Measurements from ENCODE around the gene OXA1L. TPM values are rescaled to one million over a fixed set of nuclear protein-coding genes. Genes with fewer than 3 reads are reported as not detected.

OXA1L gene
- total and polyA plus RNA-seq, 4 donors = 53.6 to 106 (median 61.8) TPM

- no peak for DNase-seq (ENCODE audit: low spot score)
- 77% methylated on average over 2 of the region's 2 CpGs for WGBS
- no peaks in the 10 kb centered on the region for H3K9me3 ChIP-seq (ENCODE audit: control insufficient read depth in 4 of 4, low read length in 3 of 4)
These were observed 11.6 kb downstream of the OXA1L start for GRCh38 chr14:22778084-22778483.

More at GRCh38 chr14:22778084-22778483, 11.6 kb downstream of the OXA1L start:
- no peak overlapping the region for H3K4me3 ChIP-seq (ENCODE audit: low read depth in 1 of 3, low read length in 3 of 3)
- H3K4me1 ChIP-seq (ENCODE audit: control insufficient read depth in 4 of 4, insufficient read depth in 4 of 4, low read length in 3 of 4) = no peaks in the 10 kb centered on the region
- no peak overlapping the region for H3K27ac ChIP-seq (ENCODE audit: low read depth in 1 of 2, low read length in 2 of 2)
- no peak overlapping the region for H3K9ac ChIP-seq (ENCODE audit: low read depth in 1 of 2, low read length in 2 of 2)
- peaks cover 0 to 19% (median 10%) of the 10 kb centered on the region in 4 donors for H3K36me3 ChIP-seq (ENCODE audit: control insufficient read depth in 4 of 4, insufficient read depth in 3 of 4, low read depth in 1 of 4, low read length in 3 of 4)
- H3K27me3 ChIP-seq (ENCODE audit: control insufficient read depth in 4 of 4, insufficient read depth in 4 of 4, low read length in 3 of 4) = no peaks in the 10 kb centered on the region
- TF ChIP-seq ATF3 (IDR thresholded peaks at IDR 0.05) = no peak
- TF ChIP-seq GABPA (IDR thresholded peaks at IDR 0.05 in 1 of 2, conservative IDR thresholded peaks at IDR 0.05 in 1 of 2) = no peak
- TF ChIP-seq, protein P1, sequence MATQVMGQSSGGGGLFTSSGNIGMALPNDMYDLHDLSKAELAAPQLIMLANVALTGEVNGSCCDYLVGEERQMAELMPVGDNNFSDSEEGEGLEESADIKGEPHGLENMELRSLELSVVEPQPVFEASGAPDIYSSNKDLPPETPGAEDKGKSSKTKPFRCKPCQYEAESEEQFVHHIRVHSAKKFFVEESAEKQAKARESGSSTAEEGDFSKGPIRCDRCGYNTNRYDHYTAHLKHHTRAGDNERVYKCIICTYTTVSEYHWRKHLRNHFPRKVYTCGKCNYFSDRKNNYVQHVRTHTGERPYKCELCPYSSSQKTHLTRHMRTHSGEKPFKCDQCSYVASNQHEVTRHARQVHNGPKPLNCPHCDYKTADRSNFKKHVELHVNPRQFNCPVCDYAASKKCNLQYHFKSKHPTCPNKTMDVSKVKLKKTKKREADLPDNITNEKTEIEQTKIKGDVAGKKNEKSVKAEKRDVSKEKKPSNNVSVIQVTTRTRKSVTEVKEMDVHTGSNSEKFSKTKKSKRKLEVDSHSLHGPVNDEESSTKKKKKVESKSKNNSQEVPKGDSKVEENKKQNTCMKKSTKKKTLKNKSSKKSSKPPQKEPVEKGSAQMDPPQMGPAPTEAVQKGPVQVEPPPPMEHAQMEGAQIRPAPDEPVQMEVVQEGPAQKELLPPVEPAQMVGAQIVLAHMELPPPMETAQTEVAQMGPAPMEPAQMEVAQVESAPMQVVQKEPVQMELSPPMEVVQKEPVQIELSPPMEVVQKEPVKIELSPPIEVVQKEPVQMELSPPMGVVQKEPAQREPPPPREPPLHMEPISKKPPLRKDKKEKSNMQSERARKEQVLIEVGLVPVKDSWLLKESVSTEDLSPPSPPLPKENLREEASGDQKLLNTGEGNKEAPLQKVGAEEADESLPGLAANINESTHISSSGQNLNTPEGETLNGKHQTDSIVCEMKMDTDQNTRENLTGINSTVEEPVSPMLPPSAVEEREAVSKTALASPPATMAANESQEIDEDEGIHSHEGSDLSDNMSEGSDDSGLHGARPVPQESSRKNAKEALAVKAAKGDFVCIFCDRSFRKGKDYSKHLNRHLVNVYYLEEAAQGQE (IDR thresholded peaks at IDR 0.05) = no peak
- TF ChIP-seq, protein P2, sequence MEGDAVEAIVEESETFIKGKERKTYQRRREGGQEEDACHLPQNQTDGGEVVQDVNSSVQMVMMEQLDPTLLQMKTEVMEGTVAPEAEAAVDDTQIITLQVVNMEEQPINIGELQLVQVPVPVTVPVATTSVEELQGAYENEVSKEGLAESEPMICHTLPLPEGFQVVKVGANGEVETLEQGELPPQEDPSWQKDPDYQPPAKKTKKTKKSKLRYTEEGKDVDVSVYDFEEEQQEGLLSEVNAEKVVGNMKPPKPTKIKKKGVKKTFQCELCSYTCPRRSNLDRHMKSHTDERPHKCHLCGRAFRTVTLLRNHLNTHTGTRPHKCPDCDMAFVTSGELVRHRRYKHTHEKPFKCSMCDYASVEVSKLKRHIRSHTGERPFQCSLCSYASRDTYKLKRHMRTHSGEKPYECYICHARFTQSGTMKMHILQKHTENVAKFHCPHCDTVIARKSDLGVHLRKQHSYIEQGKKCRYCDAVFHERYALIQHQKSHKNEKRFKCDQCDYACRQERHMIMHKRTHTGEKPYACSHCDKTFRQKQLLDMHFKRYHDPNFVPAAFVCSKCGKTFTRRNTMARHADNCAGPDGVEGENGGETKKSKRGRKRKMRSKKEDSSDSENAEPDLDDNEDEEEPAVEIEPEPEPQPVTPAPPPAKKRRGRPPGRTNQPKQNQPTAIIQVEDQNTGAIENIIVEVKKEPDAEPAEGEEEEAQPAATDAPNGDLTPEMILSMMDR (IDR thresholded peaks at IDR 0.05; ENCODE audit: low read depth, low read length, missing input control) = no peak
- TF ChIP-seq FOXA2 (IDR thresholded peaks at IDR 0.05) = no peak
- TF ChIP-seq, protein P3, sequence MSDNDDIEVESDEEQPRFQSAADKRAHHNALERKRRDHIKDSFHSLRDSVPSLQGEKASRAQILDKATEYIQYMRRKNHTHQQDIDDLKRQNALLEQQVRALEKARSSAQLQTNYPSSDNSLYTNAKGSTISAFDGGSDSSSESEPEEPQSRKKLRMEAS (IDR thresholded peaks at IDR 0.05) = no peak
- no peak for TF ChIP-seq HNF4G (IDR thresholded peaks at IDR 0.05)
- no peak for TF ChIP-seq TAF1 (conservative IDR thresholded peaks at IDR 0.05)
- no peak for TF ChIP-seq NR2F2 (IDR thresholded peaks at IDR 0.05)
- TF ChIP-seq RXRA (IDR thresholded peaks at IDR 0.05) = no peak
- TF ChIP-seq RAD21 (IDR thresholded peaks at IDR 0.05) = no peak
- TF ChIP-seq ZBTB33 (IDR thresholded peaks at IDR 0.05) = no peak
